Muscle of leg (tissue), 11 donors: ENCODE results near the gene SOX13. TPM values are rescaled to one million over a fixed set of nuclear protein-coding genes. Genes with fewer than 3 reads are reported as not detected.

Source experiments
- DNase-seq: peaks from one replicate; pipeline ENCODE4 v3.0.0; 2013
- H3K27ac ChIP-seq: one replicate; pipeline ENCODE4 v1.5.1; 2013; ENCODE audit warnings: mild to moderate bottlenecking, low read length, control low read depth
- H3K27me3 ChIP-seq: one replicate; pipeline ENCODE4 v1.6.1; 2013; ENCODE audit warnings: low read length; ENCODE audit not compliant: control insufficient read depth, insufficient read depth
- H3K36me3 ChIP-seq: one replicate; pipeline ENCODE4 v1.6.1; 2013; ENCODE audit warnings: low read length; ENCODE audit not compliant: control insufficient read depth, insufficient read depth
- H3K4me1 ChIP-seq: one replicate; pipeline ENCODE4 v1.6.1; 2013; ENCODE audit warnings: low read length; ENCODE audit not compliant: control insufficient read depth, insufficient read depth
- H3K4me3 ChIP-seq: one replicate; pipeline ENCODE4 v1.5.1; 2013; ENCODE audit warnings: low read length, control low read depth
- H3K9me3 ChIP-seq: replicated peaks from 2 replicates; pipeline ENCODE4 v1.6.1; 2013; ENCODE audit warnings: low read depth, low read length; ENCODE audit not compliant: control insufficient read depth
- WGBS: methylation state at CpG from one replicate; pipeline ENCODE4 v1.1.5; 2013; ENCODE audit warnings: missing lambda C conversion rate; ENCODE audit not compliant: insufficient coverage; 5-methylcytosine and 5-hydroxymethylcytosine counted together
- polyA plus RNA-seq, 8 donors: library from polyadenylated mRNA; unstranded; fragments of 120-200 nt; gene quantifications; one replicate each; pipeline versions ENCODE4 v1.2.1 to v1.2.3, GENCODE V29; 2013; ENCODE audit warnings: inconsistent platforms in 1 of 8, low replicate concordance in 1 of 8; ENCODE audit not compliant: insufficient read length in 8 of 8, insufficient read depth in 1 of 8
- total RNA-seq: library from RNA; stranded (reverse); fragments of 120-200 nt; gene quantifications from one replicate; pipeline ENCODE4 v1.2.4, GENCODE V29; 2013

Gene SOX13
- total and polyA plus RNA-seq, 9 donors = 11.0 to 29.3 (median 18.8) TPM

GRCh38 chr1:204128464-204128963 is 55.6 kb downstream of the SOX13 start:
- peaks cover 23% of the 10 kb centered on the region for H3K36me3 ChIP-seq
- H3K4me1 ChIP-seq = peaks cover 46% of the 10 kb centered on the region
- no peak for DNase-seq
- no peaks in the 10 kb centered on the region for H3K9me3 ChIP-seq
- H3K4me3 ChIP-seq = no peak overlapping the region
- no peak overlapping the region for H3K27ac ChIP-seq
- 83% methylated on average over 2 of the region's 4 CpGs for WGBS
- no peaks in the 10 kb centered on the region for H3K27me3 ChIP-seq

GRCh38 chr1:204128964-204129896 is 56.3 kb downstream of the SOX13 start:
- H3K27ac ChIP-seq = no peak overlapping the region
- peaks cover 43% of the 10 kb centered on the region for H3K4me1 ChIP-seq
- no peaks in the 10 kb centered on the region for H3K9me3 ChIP-seq
- no peak overlapping the region for H3K4me3 ChIP-seq
- peak; percentile 78 for DNase-seq
- H3K27me3 ChIP-seq = no peaks in the 10 kb centered on the region
- 23% methylated on average over 16 of the region's 29 CpGs for WGBS
- H3K36me3 ChIP-seq = peaks cover 16% of the 10 kb centered on the region

GRCh38 chr1:204130178-204130577 is 57.3 kb downstream of the SOX13 start:
- no peaks in the 10 kb centered on the region for H3K9me3 ChIP-seq
- no peak overlapping the region for H3K4me3 ChIP-seq
- 81% methylated on average over 4 of the region's 4 CpGs for WGBS
- DNase-seq = no peak
- no peak overlapping the region for H3K27ac ChIP-seq
- no peaks in the 10 kb centered on the region for H3K27me3 ChIP-seq
- peaks cover 40% of the 10 kb centered on the region for H3K4me1 ChIP-seq
- H3K36me3 ChIP-seq = peaks cover 6% of the 10 kb centered on the region

- peaks cover under 1% of the 10 kb centered on the region for H3K36me3 ChIP-seq
- H3K4me3 ChIP-seq = no peak overlapping the region
- H3K4me1 ChIP-seq = peaks cover 37% of the 10 kb centered on the region
- 33% methylated on average over 1 of the region's 11 CpGs for whole genome bisulfite sequencing
- H3K27me3 ChIP-seq = no peaks in the 10 kb centered on the region
- no peaks in the 10 kb centered on the region for H3K9me3 ChIP-seq
- DNase-seq = peak; percentile 48
- H3K27ac ChIP-seq = no peak overlapping the region
Observed at GRCh38 chr1:204130981-204131892, 58.3 kb downstream of the SOX13 start.

DNA sequence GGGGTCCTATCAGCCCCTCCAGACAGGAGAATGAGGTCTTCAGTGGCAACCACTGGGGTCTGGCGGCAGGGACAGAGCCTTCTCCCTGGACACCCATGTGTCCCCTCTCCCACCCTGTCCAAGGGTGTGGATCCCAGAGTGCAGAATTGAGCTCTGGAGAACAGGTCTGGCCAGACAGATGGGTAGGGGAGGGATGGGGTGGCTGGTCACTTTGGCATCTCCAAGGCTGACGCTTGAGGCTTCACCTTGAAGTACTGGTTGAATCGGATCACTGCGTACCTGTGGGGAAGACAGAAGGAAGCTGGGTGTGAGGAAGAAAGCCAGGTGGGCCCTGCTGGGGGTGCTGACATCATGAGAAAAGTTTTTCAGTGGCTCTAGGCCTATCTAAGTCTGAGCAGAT is 59.1 kb downstream of the SOX13 start:
- DNase-seq = no peak
- Histone ChIP-seq H3K27ac (no peak overlapping the region), H3K4me3 (no peak overlapping the region), H3K27me3 (no peaks in the 10 kb centered on the region), H3K36me3 (no peaks in the 10 kb centered on the region), H3K9me3 (no peaks in the 10 kb centered on the region), H3K4me1 (peaks cover 32% of the 10 kb centered on the region)
- WGBS = 90% methylated on average over 3 of the region's 4 CpGs

- no peaks in the 10 kb centered on the region for H3K36me3 ChIP-seq
Observed at GRCh38 chr1:204132718-204133117, 59.8 kb downstream of the SOX13 start.

DNA sequence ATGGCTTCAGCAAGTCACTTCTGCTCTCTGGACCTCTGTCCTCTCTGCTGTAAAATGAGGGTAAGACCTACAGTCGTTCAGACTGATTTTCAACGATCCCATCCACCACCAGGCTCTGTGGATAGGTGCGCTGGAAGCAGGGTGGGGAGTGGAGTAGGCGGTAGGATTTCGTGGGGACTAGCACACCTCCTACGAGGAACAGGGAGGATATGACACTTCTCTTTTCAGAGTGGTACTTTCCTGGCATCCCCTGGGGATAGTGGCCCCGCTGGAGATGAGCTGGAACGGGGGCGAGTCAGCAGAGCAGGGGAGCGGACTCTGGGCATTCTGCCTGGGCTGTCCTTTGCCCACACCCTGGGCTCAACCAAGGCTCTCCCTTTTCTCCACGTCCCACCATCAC is 61.2 kb downstream of the SOX13 start:
- H3K4me3 ChIP-seq = no peak overlapping the region
- H3K36me3 ChIP-seq = no peaks in the 10 kb centered on the region
- DNase-seq = no peak
- WGBS = 73% methylated on average over 3 of the region's 11 CpGs
- H3K27ac ChIP-seq = no peak overlapping the region
- peaks cover 24% of the 10 kb centered on the region for H3K4me1 ChIP-seq
- H3K27me3 ChIP-seq = no peaks in the 10 kb centered on the region
- no peaks in the 10 kb centered on the region for H3K9me3 ChIP-seq

More at GRCh38 chr1:204132718-204133117, 59.8 kb downstream of the SOX13 start:
- Histone ChIP-seq H3K27me3 (no peaks in the 10 kb centered on the region), H3K27ac (no peak overlapping the region), H3K4me3 (no peak overlapping the region), H3K4me1 (peaks cover 31% of the 10 kb centered on the region), H3K9me3 (no peaks in the 10 kb centered on the region)
- WGBS = no CpG with 5 or more reads among the region's 6 CpGs
- no peak for DNase-seq

DNA sequence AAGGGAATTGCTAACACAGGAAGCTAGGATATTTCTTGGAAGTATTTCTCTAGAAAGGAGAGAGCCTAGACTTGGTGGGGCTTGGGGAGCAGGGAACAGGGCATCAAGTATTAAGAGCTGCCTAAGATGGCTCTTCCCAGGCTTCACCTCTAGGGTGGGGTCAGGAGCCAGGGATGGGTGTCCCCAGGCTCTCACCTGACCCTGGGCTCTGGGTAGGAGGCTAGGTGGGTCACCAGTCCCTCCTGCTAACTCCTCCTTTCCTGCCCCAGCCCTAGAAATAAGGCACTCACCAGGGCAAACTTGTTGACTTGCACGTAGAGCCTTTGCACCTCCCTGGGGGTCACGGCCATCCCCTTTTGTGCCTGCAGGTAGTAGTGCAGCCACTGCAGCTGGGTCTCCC is 63.9 kb downstream of the SOX13 start:
- Histone ChIP-seq H3K9me3 (no peaks in the 10 kb centered on the region), H3K36me3 (no peaks in the 10 kb centered on the region), H3K4me1 (no peaks in the 10 kb centered on the region), H3K27me3 (no peaks in the 10 kb centered on the region), H3K27ac (no peak overlapping the region), H3K4me3 (no peak overlapping the region)
- no peak for DNase-seq
- WGBS = 68% methylated on average over 2 of the region's 2 CpGs

DNA sequence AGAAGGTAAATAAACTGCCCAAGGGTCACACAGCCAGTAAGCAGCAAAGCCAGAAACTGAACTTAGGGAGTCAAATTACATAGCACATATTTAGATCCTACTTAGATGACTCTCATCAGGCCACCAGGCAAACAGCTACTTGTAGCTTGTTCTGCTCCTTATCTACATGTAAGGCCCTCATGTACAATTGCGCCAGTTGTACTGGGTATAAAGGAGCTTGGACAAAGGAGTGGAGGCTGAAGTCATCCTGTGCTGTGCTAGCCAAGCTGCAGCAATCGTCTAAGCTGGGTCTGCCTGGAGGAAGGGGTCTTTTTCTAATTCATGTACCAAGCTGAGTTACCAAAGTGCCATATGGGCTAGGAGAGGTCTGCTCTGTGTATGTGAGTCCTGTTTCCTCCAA is 66.2 kb downstream of the SOX13 start:
- DNase-seq = no peak
- Histone ChIP-seq H3K4me3 (no peak overlapping the region), H3K9me3 (no peaks in the 10 kb centered on the region), H3K4me1 (no peaks in the 10 kb centered on the region), H3K36me3 (no peaks in the 10 kb centered on the region), H3K27ac (no peak overlapping the region), H3K27me3 (no peaks in the 10 kb centered on the region)
- no CpG with 5 or more reads among the region's 2 CpGs for WGBS

- no peak overlapping the region for H3K27ac ChIP-seq
- H3K36me3 ChIP-seq = no peaks in the 10 kb centered on the region
- WGBS = 92% methylated on average over 4 of the region's 6 CpGs
- H3K9me3 ChIP-seq = no peaks in the 10 kb centered on the region
- DNase-seq = no peak
- H3K4me3 ChIP-seq = no peak overlapping the region
- H3K27me3 ChIP-seq = no peaks in the 10 kb centered on the region
- no peaks in the 10 kb centered on the region for H3K4me1 ChIP-seq
Observed at GRCh38 chr1:204139952-204140351, 67.0 kb downstream of the SOX13 start.
